HepG2 (cell line): ENCODE measurements around the gene RTBDN. TPM values are rescaled to one million over a fixed set of nuclear protein-coding genes. Genes with fewer than 3 reads are reported as not detected.

Experiments used
- AKNA ChIP-seq: sonication (generic); formaldehyde crosslinking; IDR thresholded peaks from 2 replicates; pipeline ENCODE4 v1.4.0; 2020; ENCODE audit warnings: missing genetic modification reagents, borderline replicate concordance
- CREB1 ChIP-seq, 2 experiments: fragments of 450-650 bp in 1 of 2; IDR thresholded peaks; 2 replicates each; pipeline ENCODE4 v1.6.1; 2016 to 2017; ENCODE audit warnings: control low read depth in 1 of 2, mild to moderate bottlenecking in 1 of 2, missing compliant biosample characterization in 1 of 2, missing genetic modification characterization in 1 of 2
- CTCF ChIP-seq: sonication (generic); formaldehyde crosslinking; IDR thresholded peaks from 2 replicates; pipeline ENCODE4 v1.5.0; 2020; ENCODE audit warnings: mild to moderate bottlenecking, missing genetic modification reagents, moderate library complexity
- EP300 ChIP-seq, 3 experiments: sonication (generic) in 1 of 3; formaldehyde crosslinking in 1 of 3; IDR thresholded peaks; 2 replicates each; pipeline versions ENCODE4 v1.5.1 to v1.6.1; 2011 to 2020; ENCODE audit warnings: low read depth in 2 of 3, low read length in 2 of 3, borderline replicate concordance in 1 of 3, improper control_type of control experiment in 1 of 3, mild to moderate bottlenecking in 1 of 3, missing genetic modification reagents in 1 of 3, moderate library complexity in 1 of 3
- ERF ChIP-seq: IDR thresholded peaks from 2 replicates; pipeline ENCODE4 v1.6.1; 2018; ENCODE audit warnings: missing biosample characterization, missing genetic modification reagents
- HIC2 ChIP-seq: sonication (generic); formaldehyde crosslinking; IDR thresholded peaks from 2 replicates; pipeline ENCODE4 v1.9.0; 2022; ENCODE audit warnings: low read depth, missing genetic modification reagents
- NAIF1 ChIP-seq: sonication (generic); formaldehyde crosslinking; IDR thresholded peaks from 2 replicates; pipeline ENCODE4 v1.5.0; 2020; ENCODE audit warnings: mild to moderate bottlenecking, missing genetic modification reagents, borderline replicate concordance
- PRDM15 ChIP-seq: sonication (generic); formaldehyde crosslinking; IDR thresholded peaks from 2 replicates; pipeline ENCODE4 v1.4.0; 2020; ENCODE audit warnings: missing genetic modification reagents
- RBFOX2 ChIP-seq: fragments of 200-400 bp; formaldehyde crosslinking; IDR thresholded peaks from 2 replicates; pipeline ENCODE4 v1.6.1; 2017; ENCODE audit warnings: low read depth, mild to moderate bottlenecking, low read length
- SAP130 ChIP-seq: IDR thresholded peaks from 2 replicates; pipeline ENCODE4 v1.6.1; 2016; ENCODE audit warnings: low read depth
- SKI ChIP-seq: fragments of 450-650 bp; IDR thresholded peaks from one replicate; pipeline ENCODE4 v1.6.1; 2018; ENCODE audit warnings: mild to moderate bottlenecking; ENCODE audit not compliant: partially characterized antibody
- ZFY ChIP-seq: sonication (generic); formaldehyde crosslinking; IDR thresholded peaks from 2 replicates; pipeline ENCODE4 v1.4.0; 2020; ENCODE audit warnings: missing genetic modification reagents
- ZNF740 ChIP-seq: sonication (generic); formaldehyde crosslinking; IDR thresholded peaks from 2 replicates; pipeline ENCODE4 v1.4.0; 2020; ENCODE audit warnings: missing genetic modification reagents
- ZNF879 ChIP-seq: sonication (generic); formaldehyde crosslinking; IDR thresholded peaks from 2 replicates; pipeline ENCODE4 v1.8.1; 2023; ENCODE audit warnings: missing genetic modification reagents
- polyA plus RNA-seq, 8 experiments: library from polyadenylated mRNA; depleted of rRNA in 3 of 8; stranded (reverse) in 7 of 8; unstranded in 1 of 8; fragments of >200 nt; fragmentation: Illumina TruSeq in 4 of 8; extraction: Trizol in 4 of 8; gene quantifications; 2 replicates each; pipeline versions ENCODE4 v1.2.1 to v1.2.3, GENCODE V29; 2011 to 2016; ENCODE audit warnings: low read depth in 4 of 8, missing spikeins in 1 of 8, mixed read lengths in 1 of 8; ENCODE audit not compliant: insufficient read depth in 1 of 8
- total RNA-seq, 5 experiments: library from RNA; depleted of rRNA; stranded (reverse); fragments of >200 nt; fragmentation: Illumina TruSeq; extraction: Trizol; gene quantifications; 2 replicates each; pipeline ENCODE4 v1.2.3, GENCODE V29; 2016; ENCODE audit warnings: low read depth in 1 of 5

Gene RTBDN
- total and polyA plus RNA-seq, 2 of the 13 experiments (the other 11 are each of a cell fraction or from before 2014, with no cell fraction given), result 0.27 to 0.48 TPM

GRCh38 chr19:12777217-12778016 is 57.0 kb downstream of the RTBDN start (continued):
- TF ChIP-seq HIC2 (CRISPR knock-in tag) (no peak), PRDM15 (CRISPR knock-in tag) (peak; percentile 77), AKNA (CRISPR knock-in tag) (no peak), CREB1 (IDR thresholded peaks at IDR 0.05) (no peak), CREB1 (CRISPR knock-in tag; IDR thresholded peaks at IDR 0.05) (peak; percentile 44; the same call in 1 of the 2 replicates), SAP130 (CRISPR knock-in tag) (peak; percentile 38; the same call in 1 of the 2 replicates), NAIF1 (CRISPR knock-in tag) (0 out of 2 replicates have a peak, but pooled peaks have one; percentile 54), ZNF879 (CRISPR knock-in tag) (no peak), CTCF (CRISPR knock-in tag) (peak; percentile 92), ZFY (peak; percentile 60), SKI (peak; percentile 13), EP300 (IDR thresholded peaks at IDR 0.05; ENCODE audit: low read depth in 2 of 2, low read length in 2 of 2) (no peak), EP300 (CRISPR knock-in tag; IDR thresholded peaks at IDR 0.05; ENCODE audit: borderline replicate concordance) (no peak), ERF (CRISPR knock-in tag) (peak; percentile 68; the same call in 1 of the 2 replicates), ZNF740 (0 out of 2 replicates have a peak, but pooled peaks have one; percentile 31), RBFOX2 (0 out of 2 replicates have a peak, but pooled peaks have one; percentile 7)
